Ascending aorta (tissue), 2 donors: ENCODE measurements around the gene FXYD6. TPM values are rescaled to one million over a fixed set of nuclear protein-coding genes. Genes with fewer than 3 reads are reported as not detected.

Experiments
- DNase-seq, 2 donors: peaks; one replicate each; pipeline ENCODE4 v3.0.0-alpha.2; 2019; ENCODE audit warnings: low spot score in 2 of 2
- H3K27ac ChIP-seq, 2 donors: fragments of 200-600 bp; sonication (generic); one replicate each; pipeline ENCODE4 v1.5.1; 2016 to 2017; ENCODE audit warnings: mild to moderate bottlenecking in 1 of 2
- H3K27me3 ChIP-seq: fragments of 200-600 bp; sonication (generic); one replicate; pipeline ENCODE4 v1.5.1; 2017
- H3K36me3 ChIP-seq, 2 donors: fragments of 200-600 bp; sonication (generic); one replicate each; pipeline ENCODE4 v1.5.1; 2016
- H3K4me1 ChIP-seq, 2 donors: fragments of 200-600 bp; sonication (generic); one replicate each; pipeline ENCODE4 v1.5.1; 2016 to 2017; ENCODE audit warnings: mild to moderate bottlenecking in 1 of 2
- H3K4me3 ChIP-seq, 2 donors: fragments of 200-600 bp; sonication (generic); one replicate each; pipeline ENCODE4 v1.5.1; 2016 to 2017; ENCODE audit warnings: mild to moderate bottlenecking in 1 of 2
- H3K9me3 ChIP-seq, 2 donors: fragments of 200-600 bp; sonication (generic); one replicate each; pipeline ENCODE4 v1.5.1; 2016
- CTCF ChIP-seq, 3 experiments: fragments of 200-600 bp in 2 of 3; fragments of 450-650 bp in 1 of 3; sonication (generic) in 2 of 3; IDR thresholded peaks; one replicate each; pipeline ENCODE4 v1.5.1; 2016 to 2019; ENCODE audit warnings: antibody characterized with exemption in 3 of 3, mild to moderate bottlenecking in 1 of 3, moderate library complexity in 1 of 3
- intact Hi-C: fragments of 100-400 bp; cut with DNase I; formaldehyde crosslinking; loops from one replicate; pipeline ENCODE4 v1.15.1; 2023
- total RNA-seq: library from RNA; depleted of rRNA; stranded (reverse); fragments of >200 nt; gene quantifications from one replicate; pipeline ENCODE4 v1.1.0, GENCODE V29; 2016

The FXYD6 gene
- total RNA-seq, 1 donor from 2014 or later: 16.4 TPM

- Histone ChIP-seq H3K4me1 (no peaks in the 10 kb centered on the region), H3K27ac (no peak overlapping the region)
These were observed 11.7 kb upstream of the FXYD6 start for GRCh38 chr11:117888139-117888566.

GRCh38 chr11:117887431-117888138, 11.1 kb upstream of the FXYD6 start:
- H3K9me3 ChIP-seq: no peaks in the 10 kb centered on the region
- intact Hi-C loops: no loop called here
- H3K27ac ChIP-seq: no peak overlapping the region
- TF ChIP-seq CTCF (IDR thresholded peaks at IDR 0.05): no peak
- DNase-seq: no peak
- H3K4me3 ChIP-seq: no peak overlapping the region
- H3K27me3 ChIP-seq: no peaks in the 10 kb centered on the region
- no peaks in the 10 kb centered on the region for H3K36me3 ChIP-seq
- no peaks in the 10 kb centered on the region for H3K4me1 ChIP-seq

More at GRCh38 chr11:117888139-117888566, 11.7 kb upstream of the FXYD6 start:
- TF ChIP-seq CTCF (IDR thresholded peaks at IDR 0.05): no peak
- Histone ChIP-seq H3K4me3 (no peak overlapping the region), H3K36me3 (no peaks in the 10 kb centered on the region), H3K9me3 (no peaks in the 10 kb centered on the region), H3K27me3 (no peaks in the 10 kb centered on the region)
- intact Hi-C loops: no loop called here
- DNase-seq: no peak

GRCh38 chr11:117885777-117886176, 9.3 kb upstream of the FXYD6 start:
- H3K36me3 ChIP-seq: no peaks in the 10 kb centered on the region
- no peak for TF ChIP-seq CTCF (IDR thresholded peaks at IDR 0.05)
- no peak overlapping the region for H3K4me3 ChIP-seq
- H3K27ac ChIP-seq: peak overlapping the region in 1 of 2 donors; percentile 34
- H3K4me1 ChIP-seq: no peaks in the 10 kb centered on the region
- no peaks in the 10 kb centered on the region for H3K27me3 ChIP-seq
- intact Hi-C loops: no loop called here
- H3K9me3 ChIP-seq: no peaks in the 10 kb centered on the region
- DNase-seq: no peak

DNA sequence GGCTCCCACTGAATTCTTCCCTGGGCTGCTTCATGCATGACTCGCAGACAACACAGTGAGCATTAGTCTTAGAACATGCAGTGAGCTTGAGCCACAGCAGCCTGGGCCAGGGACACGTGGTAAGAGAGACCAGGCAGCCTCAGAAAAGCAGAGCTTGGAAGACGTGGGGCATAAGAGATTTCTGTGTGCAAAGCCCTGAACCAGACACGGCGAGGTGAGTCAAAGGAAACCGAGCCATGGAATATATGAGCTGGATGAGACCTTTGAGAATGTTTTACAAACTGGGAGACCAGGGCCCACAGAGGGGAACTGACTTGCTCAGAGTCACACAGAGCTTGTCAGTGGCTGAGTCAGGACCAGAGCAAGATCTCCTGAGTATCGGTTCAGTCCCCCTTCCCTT, 8.5 kb upstream of the FXYD6 start:
- no peak for DNase-seq
- Histone ChIP-seq H3K27me3 (no peaks in the 10 kb centered on the region), H3K9me3 (no peaks in the 10 kb centered on the region), H3K27ac (no peak overlapping the region), H3K4me1 (no peaks in the 10 kb centered on the region), H3K4me3 (no peak overlapping the region), H3K36me3 (no peaks in the 10 kb centered on the region)
- no peak for TF ChIP-seq CTCF (IDR thresholded peaks at IDR 0.05)
- intact Hi-C loops: no loop called here

DNA sequence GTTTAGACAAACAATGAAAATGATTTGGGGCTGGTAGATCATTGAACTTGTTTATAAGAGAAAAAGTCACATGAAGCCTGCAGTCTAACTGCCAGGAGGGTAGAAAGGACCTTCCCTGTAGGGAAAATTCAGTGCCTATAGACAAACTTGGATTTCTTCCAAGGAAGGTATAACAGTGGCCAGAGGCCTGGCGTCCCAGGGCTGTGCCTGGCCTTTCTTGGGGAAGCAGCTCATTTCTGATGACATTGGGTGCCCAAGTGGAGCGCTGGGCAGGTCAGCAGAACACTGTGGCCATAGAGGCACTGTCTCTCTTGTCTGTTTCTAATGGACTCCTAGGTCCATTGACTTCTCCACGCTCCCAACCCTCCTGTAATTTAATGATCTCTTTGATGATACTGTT, 6.6 kb upstream of the FXYD6 start:
- no peak for TF ChIP-seq CTCF (IDR thresholded peaks at IDR 0.05)
- DNase-seq: no peak
- Histone ChIP-seq H3K4me1 (no peaks in the 10 kb centered on the region), H3K27me3 (no peaks in the 10 kb centered on the region), H3K9me3 (no peaks in the 10 kb centered on the region), H3K27ac (no peak overlapping the region), H3K4me3 (no peak overlapping the region), H3K36me3 (no peaks in the 10 kb centered on the region)
- intact Hi-C loops: no loop called here
